GM15510 (cell line): Measurements from ENCODE around the gene CCM2L.

Source experiments
- POLR2A ChIP-seq: IDR thresholded peaks from 3 replicates; pipeline ENCODE4 v1.6.1; 2011; ENCODE audit warnings: borderline replicate concordance; ENCODE audit not compliant: insufficient read length; ENCODE audit errors: extremely low read depth

Gene CCM2L

DNA sequence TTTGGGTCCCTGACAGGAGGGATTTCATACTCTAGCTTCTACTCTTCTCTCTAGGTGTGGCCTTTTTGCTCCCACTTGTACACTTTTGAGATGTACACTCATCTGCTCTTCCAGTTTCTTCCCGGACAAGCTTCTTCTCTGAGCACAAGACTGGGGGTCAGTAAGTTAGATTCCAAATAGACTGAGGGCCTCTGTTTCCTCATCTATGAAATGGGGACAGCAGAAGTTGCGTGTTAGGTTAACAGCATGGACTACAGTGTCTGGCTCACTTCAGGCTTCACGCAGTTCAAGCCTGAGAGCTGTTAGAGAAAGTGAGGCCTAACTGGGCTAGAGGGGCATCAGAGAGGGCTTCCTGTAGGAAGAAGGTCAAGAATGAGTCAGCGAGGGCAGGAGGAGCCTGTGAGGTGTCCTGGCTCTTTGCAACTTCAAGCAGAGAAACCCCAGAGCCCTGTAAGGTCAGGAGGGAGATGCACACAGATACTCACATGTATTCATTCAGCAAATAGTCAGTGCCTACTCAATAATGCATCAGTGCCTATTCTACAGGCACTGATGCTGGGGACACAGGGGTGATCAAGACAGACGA is 21.7 kb upstream of the CCM2L start:
- no peak for TF ChIP-seq POLR2A

DNA sequence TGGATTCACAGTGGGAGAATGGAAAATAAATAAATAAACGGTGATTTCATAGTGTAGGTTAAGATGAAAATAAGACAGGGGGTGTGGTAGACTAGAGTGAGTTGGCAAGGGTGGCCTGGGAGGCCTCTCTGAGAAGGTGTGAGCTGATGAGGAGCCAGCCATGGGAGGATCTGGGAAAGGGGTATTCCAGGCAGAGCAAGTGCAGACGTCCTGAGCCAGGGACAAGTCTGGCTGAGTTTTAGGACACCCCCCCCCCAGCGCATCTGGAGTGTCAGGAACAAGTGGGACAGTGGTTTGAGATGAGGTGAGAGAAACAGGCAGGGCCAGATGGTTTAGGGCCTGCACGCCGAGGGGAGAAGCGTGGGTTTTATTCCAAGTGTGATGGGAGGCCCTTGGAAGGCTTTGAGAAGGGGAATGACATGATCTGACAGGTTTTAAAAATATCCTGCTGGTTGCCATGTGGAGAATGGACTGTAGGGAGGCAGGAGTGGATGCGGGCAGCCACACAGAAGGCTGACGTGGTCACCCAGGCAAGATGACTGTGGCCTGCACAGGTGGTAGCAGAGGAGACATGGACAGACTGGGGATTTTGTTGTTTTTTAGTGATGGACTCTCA is 21.1 kb upstream of the CCM2L start:
- no peak for TF ChIP-seq POLR2A

GRCh38 chr20:31990641-31991338 is 19.4 kb upstream of the CCM2L start:
- no peak for TF ChIP-seq POLR2A

- no peak for TF ChIP-seq POLR2A
These were observed 18.9 kb upstream of the CCM2L start for GRCh38 chr20:31991339-31991705.

GRCh38 chr20:31992086-31992485 is 18.2 kb upstream of the CCM2L start:
- TF ChIP-seq POLR2A, result no peak

- TF ChIP-seq POLR2A, result no peak
These were observed 13.2 kb upstream of the CCM2L start for GRCh38 chr20:31996996-31997395.

DNA sequence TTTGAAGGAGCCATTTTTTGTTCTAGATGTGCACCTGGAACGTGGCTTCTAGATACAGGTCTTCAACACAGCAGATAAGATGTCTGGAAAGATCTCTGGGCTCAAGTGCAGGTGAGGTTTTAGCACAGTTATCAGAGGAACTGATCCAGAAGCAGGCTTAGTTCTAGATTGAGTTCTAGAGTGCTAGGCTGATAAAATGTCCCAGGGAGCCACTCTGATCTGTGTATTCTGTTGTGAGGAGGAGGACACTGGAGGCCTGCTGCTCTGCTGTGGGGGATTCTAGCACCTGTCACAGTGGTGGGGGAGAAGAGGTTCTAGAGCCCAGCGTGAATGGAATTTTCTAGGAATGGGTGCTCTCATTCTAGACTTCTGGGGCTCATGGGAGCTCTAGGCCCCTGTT is 12.0 kb upstream of the CCM2L start:
- no peak for TF ChIP-seq POLR2A

- no peak for TF ChIP-seq POLR2A
These were observed 6.9 kb upstream of the CCM2L start for GRCh38 chr20:32003325-32003724.

DNA sequence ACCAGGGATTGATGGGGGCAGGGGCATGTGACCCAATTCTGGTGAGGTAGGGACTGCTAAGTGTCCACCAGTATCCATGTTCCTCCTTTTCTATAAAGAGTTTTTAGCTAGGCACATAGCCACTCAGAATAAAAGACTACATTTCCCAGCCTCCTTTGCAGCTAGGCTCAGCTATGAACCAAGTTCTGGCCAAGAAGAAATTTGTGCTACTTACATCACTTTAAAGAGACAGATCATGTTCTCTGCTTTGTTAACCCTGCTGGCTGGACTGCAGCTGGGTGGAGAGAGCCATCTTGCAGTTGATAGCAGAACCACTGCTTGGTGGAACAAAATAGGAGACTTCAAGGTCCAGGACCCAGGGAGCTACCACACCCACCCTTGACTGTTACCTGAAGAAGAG is 5.3 kb upstream of the CCM2L start:
- no peak for TF ChIP-seq POLR2A

DNA sequence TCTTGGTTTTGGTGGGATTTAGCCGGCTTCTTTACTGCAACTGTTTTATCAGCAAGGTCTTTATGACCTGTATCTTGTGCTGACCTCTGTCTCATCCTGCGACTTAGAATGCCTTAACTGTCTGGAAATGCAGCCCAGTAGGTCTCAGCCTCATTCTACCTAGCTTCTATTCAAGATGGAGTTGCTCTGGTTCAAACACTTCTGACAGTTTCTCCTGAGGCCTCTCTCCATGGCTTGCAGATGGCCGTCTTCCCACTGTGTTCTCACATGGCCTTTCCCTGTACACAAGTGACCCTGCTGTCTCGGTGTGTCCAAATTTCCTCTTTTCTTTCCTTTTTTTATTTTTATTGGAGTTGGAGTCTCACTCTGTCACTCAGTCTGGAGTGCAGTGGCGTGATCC is 4.2 kb upstream of the CCM2L start:
- no peak for TF ChIP-seq POLR2A

DNA sequence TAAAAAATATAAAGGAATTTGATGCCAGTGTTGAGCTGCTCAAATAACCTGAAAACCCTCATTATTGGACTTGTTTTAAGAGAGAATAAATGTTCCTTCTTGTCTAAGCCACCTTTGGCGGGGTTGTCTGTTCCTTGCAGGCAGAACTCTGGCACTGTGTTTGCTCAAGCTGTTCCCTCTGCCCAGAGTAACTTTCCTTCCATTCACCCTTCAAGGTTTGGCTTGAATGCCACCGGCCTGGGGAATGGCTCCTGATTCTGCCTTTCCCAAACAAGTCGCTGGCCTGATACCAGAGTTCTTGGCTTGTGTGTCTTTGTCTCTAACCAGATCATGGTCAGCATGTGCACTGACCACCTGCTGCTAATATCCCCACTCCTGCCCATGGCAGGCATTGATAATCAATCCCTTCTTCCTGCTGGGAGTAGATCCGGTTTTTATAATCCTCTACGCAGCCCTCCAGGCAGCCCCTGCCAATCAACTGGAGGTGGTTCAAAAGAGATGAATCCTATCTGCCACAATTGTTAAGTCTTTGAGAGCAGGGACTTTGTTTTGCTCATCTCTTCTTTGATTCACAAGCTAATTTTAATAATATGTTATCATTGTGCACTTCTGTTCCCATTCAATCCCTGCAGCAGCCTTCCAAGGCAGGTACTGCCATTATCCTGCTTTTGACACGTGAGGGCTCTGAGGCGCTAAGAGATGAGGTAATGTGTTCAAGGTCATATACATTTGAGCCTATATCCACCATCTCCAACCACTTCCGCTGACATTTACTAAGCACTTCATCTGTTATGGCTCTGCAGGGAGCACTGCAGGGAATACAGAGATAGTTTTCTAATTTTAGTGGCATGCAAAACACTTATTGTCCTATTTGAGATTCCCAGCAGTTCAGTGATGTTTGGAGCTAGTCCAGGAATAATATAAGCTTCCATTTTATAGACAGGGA is 3.1 kb upstream of the CCM2L start:
- no peak for TF ChIP-seq POLR2A

- TF ChIP-seq POLR2A, result no peak
These were observed 2.2 kb upstream of the CCM2L start for GRCh38 chr20:32007787-32008616.

- no peak for TF ChIP-seq POLR2A
These were observed 674 bp upstream of the CCM2L start for GRCh38 chr20:32009564-32009963.

DNA sequence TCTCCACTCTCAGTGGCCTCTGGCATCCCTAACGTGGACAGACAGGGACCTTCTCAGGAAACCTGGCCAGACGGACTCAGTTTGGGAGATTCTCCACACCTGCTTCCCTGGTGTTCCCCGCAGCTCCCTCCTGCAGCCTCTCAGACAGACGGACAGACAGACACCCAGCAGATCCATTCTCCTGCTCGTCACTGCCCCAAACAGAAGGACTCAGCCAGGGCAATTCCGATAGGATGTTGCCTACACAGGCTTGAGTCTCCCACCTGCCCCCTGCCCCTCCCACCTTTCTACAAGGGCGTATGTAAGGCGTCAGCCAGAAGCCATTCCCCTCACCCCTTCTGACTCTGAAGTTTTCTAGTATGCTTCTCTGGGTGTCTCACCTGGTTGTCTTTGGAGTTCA is 428 bp downstream of the CCM2L start:
- TF ChIP-seq POLR2A, result no peak
